NCI-H69 (cell line): Measurements from ENCODE around the gene CD200R1L.

ENCODE experiments used
- DNase-seq: peaks from one replicate; lab custom pipeline; 2025; lab: John Stamatoyannopoulos, UW

The CD200R1L gene

GRCh38 chr3:112818289-112818688 lies 28.4 kb downstream of the CD200R1L start:
- DNase-seq, result no peak

GRCh38 chr3:112817797-112818196 lies 28.9 kb downstream of the CD200R1L start:
- no peak for DNase-seq

- DNase-seq, result no peak
Observed at GRCh38 chr3:112817271-112817670, 29.4 kb downstream of the CD200R1L start.

- DNase-seq, result no peak
Observed at GRCh38 chr3:112815981-112816380, 30.7 kb downstream of the CD200R1L start.

GRCh38 chr3:112814266-112814665 lies 32.4 kb downstream of the CD200R1L start:
- peak; percentile 5 for DNase-seq

- DNase-seq, result no peak
Observed at GRCh38 chr3:112813723-112814171, 32.9 kb downstream of the CD200R1L start.

GRCh38 chr3:112813016-112813415 lies 33.6 kb downstream of the CD200R1L start:
- no peak for DNase-seq

- no peak for DNase-seq
Observed at GRCh38 chr3:112811917-112812660, 34.6 kb downstream of the CD200R1L start.

GRCh38 chr3:112811131-112811884 lies 35.4 kb downstream of the CD200R1L start:
- no peak for DNase-seq

GRCh38 chr3:112810561-112810960 lies 36.1 kb downstream of the CD200R1L start:
- DNase-seq, result no peak

- DNase-seq, result peak; percentile 5
Observed at GRCh38 chr3:112808136-112808535, 38.5 kb downstream of the CD200R1L start.

- peak; percentile 20 for DNase-seq
Observed at GRCh38 chr3:112807685-112808084, 39.0 kb downstream of the CD200R1L start.

- no peak for DNase-seq
Observed at GRCh38 chr3:112806903-112807302, 39.8 kb downstream of the CD200R1L start.

GRCh38 chr3:112805126-112805525 lies 41.5 kb downstream of the CD200R1L start:
- no peak for DNase-seq

- no peak for DNase-seq
Observed at GRCh38 chr3:112804021-112804420, 42.6 kb downstream of the CD200R1L start.

- DNase-seq, result no peak
Observed at GRCh38 chr3:112803467-112803866, 43.2 kb downstream of the CD200R1L start.

- DNase-seq, result no peak
Observed at GRCh38 chr3:112802338-112802737, 44.3 kb downstream of the CD200R1L start.

- DNase-seq, result no peak
Observed at GRCh38 chr3:112799946-112800345, 46.7 kb downstream of the CD200R1L start.

- DNase-seq, result no peak
Observed at GRCh38 chr3:112794622-112795172, 52.0 kb downstream of the CD200R1L start.

- DNase-seq, result peak; percentile 27
Observed at GRCh38 chr3:112793326-112794081, 53.2 kb downstream of the CD200R1L start.

- DNase-seq, result no peak
Observed at GRCh38 chr3:112791736-112792135, 54.9 kb downstream of the CD200R1L start.

- DNase-seq, result no peak
Observed at GRCh38 chr3:112789787-112790186, 56.9 kb downstream of the CD200R1L start.
